Body of pancreas (tissue), 4 donors: ENCODE results near the gene PTPN14.

Experiments used
- POLR2A ChIP-seq, 3 donors: fragments of 450-650 bp; IDR thresholded peaks; one replicate each; pipeline ENCODE4 v1.6.1; 2016; ENCODE audit warnings: antibody characterized with exemption in 3 of 3, mild to moderate bottlenecking in 2 of 3
- TF ChIP-seq, protein P1 (sequence below), 7 experiments: fragments of 450-650 bp in 4 of 7; fragments of 200-600 bp in 3 of 7; sonication (generic) in 3 of 7; IDR thresholded peaks; one replicate each; pipeline ENCODE4 v1.5.1; 2016 to 2019; ENCODE audit warnings: antibody characterized with exemption in 7 of 7

DNA sequence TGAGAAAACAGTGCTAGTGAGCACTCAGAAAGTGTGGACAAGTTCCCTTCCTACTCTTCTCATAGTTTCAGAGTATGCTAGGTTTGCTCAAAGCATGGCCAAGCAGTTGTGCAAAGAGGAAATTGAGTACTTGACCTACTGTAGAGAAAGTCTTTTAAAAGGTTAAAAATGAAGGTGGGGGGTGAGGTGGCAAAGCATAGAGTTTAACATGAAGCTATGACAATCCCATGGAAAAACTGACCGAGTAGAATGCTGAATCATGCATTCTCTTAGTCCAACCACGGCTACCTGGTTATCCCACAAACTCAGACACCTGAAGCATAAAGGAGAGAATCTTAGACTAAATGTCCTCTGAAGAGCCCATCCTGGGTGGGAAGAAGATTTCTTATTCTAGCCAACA, 79.9 kb downstream of the PTPN14 start:
- TF ChIP-seq POLR2A (IDR thresholded peaks at IDR 0.05): no peak
- TF ChIP-seq, protein P1, sequence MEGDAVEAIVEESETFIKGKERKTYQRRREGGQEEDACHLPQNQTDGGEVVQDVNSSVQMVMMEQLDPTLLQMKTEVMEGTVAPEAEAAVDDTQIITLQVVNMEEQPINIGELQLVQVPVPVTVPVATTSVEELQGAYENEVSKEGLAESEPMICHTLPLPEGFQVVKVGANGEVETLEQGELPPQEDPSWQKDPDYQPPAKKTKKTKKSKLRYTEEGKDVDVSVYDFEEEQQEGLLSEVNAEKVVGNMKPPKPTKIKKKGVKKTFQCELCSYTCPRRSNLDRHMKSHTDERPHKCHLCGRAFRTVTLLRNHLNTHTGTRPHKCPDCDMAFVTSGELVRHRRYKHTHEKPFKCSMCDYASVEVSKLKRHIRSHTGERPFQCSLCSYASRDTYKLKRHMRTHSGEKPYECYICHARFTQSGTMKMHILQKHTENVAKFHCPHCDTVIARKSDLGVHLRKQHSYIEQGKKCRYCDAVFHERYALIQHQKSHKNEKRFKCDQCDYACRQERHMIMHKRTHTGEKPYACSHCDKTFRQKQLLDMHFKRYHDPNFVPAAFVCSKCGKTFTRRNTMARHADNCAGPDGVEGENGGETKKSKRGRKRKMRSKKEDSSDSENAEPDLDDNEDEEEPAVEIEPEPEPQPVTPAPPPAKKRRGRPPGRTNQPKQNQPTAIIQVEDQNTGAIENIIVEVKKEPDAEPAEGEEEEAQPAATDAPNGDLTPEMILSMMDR (IDR thresholded peaks at IDR 0.05): no peak
